Tibial nerve (tissue), 3 donors: ENCODE results near the gene TEX19.

ENCODE experiments used
- POLR2A ChIP-seq, 2 donors: fragments of 450-650 bp; IDR thresholded peaks; one replicate each; pipeline ENCODE4 v1.6.1; 2017; ENCODE audit warnings: antibody characterized with exemption in 2 of 2, mild to moderate bottlenecking in 2 of 2, moderate library complexity in 2 of 2
- TF ChIP-seq, protein P1 (sequence below), 5 experiments: fragments of 200-600 bp in 3 of 5; fragments of 450-650 bp in 2 of 5; sonication (generic) in 3 of 5; IDR thresholded peaks; one replicate each; pipeline ENCODE4 v1.5.1; 2016 to 2019; ENCODE audit warnings: antibody characterized with exemption in 5 of 5, mild to moderate bottlenecking in 3 of 5, moderate library complexity in 2 of 5

DNA sequence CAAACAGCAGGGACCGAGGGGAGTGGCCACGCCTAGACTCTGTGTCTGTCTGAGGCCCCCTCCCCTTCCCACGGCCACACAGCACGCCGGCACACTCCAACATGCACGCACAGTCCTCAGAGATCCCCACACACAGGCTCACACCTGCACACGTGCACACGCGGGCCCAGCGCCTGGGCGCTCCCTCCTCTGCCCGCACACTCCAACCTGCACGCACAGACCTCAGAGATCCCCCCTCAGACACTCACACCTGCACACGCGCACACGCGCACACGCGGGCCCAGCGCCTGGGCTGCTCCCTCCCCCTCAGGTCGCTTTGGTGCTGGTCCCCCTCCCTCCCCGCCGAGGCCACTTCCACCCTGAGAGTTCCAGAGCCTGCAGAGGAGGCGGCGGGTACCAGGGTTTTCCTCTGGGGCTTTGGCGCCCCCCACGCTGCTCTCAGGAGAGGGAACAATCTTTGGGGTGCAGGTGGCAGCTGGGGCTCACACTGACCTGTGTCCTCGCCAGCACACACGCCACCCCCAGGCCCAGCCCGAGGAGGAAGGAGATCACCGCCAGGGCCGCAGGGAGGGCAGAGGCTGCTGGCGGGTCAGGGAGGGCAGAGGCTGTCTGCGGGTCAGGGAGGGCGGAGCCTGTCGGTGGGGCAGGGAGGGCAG lies 43.2 kb upstream of the TEX19 start:
- TF ChIP-seq, protein P1, sequence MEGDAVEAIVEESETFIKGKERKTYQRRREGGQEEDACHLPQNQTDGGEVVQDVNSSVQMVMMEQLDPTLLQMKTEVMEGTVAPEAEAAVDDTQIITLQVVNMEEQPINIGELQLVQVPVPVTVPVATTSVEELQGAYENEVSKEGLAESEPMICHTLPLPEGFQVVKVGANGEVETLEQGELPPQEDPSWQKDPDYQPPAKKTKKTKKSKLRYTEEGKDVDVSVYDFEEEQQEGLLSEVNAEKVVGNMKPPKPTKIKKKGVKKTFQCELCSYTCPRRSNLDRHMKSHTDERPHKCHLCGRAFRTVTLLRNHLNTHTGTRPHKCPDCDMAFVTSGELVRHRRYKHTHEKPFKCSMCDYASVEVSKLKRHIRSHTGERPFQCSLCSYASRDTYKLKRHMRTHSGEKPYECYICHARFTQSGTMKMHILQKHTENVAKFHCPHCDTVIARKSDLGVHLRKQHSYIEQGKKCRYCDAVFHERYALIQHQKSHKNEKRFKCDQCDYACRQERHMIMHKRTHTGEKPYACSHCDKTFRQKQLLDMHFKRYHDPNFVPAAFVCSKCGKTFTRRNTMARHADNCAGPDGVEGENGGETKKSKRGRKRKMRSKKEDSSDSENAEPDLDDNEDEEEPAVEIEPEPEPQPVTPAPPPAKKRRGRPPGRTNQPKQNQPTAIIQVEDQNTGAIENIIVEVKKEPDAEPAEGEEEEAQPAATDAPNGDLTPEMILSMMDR (IDR thresholded peaks at IDR 0.05) = no peak
- TF ChIP-seq POLR2A (IDR thresholded peaks at IDR 0.05) = no peak
